Nephron progenitor cell (in vitro differentiated cells): ENCODE measurements around the gene PCBD2.
A peak's percentile ranks its signal among the peaks of the same experiment; 100 is the strongest.

Source experiments
- DNase-seq: peaks from one replicate; pipeline ENCODE4 v3.0.0; 2021
- H3K27ac Mint-ChIP-seq: 2 replicates; pipeline ENCODE4 v1.8.0; 2021; ENCODE audit warnings: mild to moderate bottlenecking, moderate library complexity, mixed read lengths
- H3K27me3 Mint-ChIP-seq: 2 replicates; pipeline ENCODE4 v1.8.0; 2021; ENCODE audit warnings: mild to moderate bottlenecking, low read depth, mixed read lengths; ENCODE audit not compliant: poor library complexity
- H3K36me3 Mint-ChIP-seq: 2 replicates; pipeline ENCODE4 v1.8.0; 2021; ENCODE audit warnings: low read depth, mixed read lengths
- H3K4me1 Mint-ChIP-seq: 2 replicates; pipeline ENCODE4 v1.8.0; 2021; ENCODE audit warnings: mixed read lengths
- H3K4me3 Mint-ChIP-seq: 2 replicates; pipeline ENCODE4 v1.8.0; 2021; ENCODE audit warnings: mild to moderate bottlenecking, moderate library complexity, mixed read lengths
- H3K9me3 Mint-ChIP-seq: 2 replicates; pipeline ENCODE4 v1.8.0; 2021; ENCODE audit warnings: mild to moderate bottlenecking, moderate library complexity, mixed read lengths
- TF ChIP-seq, protein P1 (sequence below): fragments of 200-600 bp; sonication (generic); IDR thresholded peaks from 2 replicates; pipeline ENCODE4 v1.5.0; 2021; ENCODE audit warnings: antibody characterized with exemption

PCBD2 gene

DNA sequence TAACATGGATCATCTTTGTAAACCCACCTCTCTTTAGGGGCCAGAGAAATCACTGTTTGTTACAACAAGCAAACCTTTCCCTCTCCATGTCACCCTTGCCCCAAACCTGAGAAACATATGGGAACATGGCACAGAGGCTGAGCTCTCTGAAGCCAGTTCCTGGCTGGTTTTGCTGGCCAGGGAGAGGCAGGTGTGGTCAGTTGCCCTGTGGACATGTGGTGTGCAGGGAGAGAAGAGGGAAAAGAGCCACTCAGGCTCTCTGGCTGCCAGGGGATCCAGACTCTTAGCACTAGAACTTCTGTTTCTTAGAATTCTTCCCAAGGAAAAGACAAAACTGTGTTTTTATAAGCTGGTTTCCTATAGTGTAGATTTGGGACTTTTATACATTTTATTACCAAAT lies 58.2 kb downstream of the PCBD2 start:
- Mint-ChIP-seq H3K36me3 (peaks cover 9% of the 10 kb centered on the region), H3K9me3 (no peaks in the 10 kb centered on the region), H3K4me3 (no peak overlapping the region), H3K4me1 (peaks cover 50% of the 10 kb centered on the region), H3K27ac (no peak overlapping the region), H3K27me3 (no peaks in the 10 kb centered on the region)
- DNase-seq = no peak
- TF ChIP-seq, protein P1, sequence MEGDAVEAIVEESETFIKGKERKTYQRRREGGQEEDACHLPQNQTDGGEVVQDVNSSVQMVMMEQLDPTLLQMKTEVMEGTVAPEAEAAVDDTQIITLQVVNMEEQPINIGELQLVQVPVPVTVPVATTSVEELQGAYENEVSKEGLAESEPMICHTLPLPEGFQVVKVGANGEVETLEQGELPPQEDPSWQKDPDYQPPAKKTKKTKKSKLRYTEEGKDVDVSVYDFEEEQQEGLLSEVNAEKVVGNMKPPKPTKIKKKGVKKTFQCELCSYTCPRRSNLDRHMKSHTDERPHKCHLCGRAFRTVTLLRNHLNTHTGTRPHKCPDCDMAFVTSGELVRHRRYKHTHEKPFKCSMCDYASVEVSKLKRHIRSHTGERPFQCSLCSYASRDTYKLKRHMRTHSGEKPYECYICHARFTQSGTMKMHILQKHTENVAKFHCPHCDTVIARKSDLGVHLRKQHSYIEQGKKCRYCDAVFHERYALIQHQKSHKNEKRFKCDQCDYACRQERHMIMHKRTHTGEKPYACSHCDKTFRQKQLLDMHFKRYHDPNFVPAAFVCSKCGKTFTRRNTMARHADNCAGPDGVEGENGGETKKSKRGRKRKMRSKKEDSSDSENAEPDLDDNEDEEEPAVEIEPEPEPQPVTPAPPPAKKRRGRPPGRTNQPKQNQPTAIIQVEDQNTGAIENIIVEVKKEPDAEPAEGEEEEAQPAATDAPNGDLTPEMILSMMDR = no peak

DNA sequence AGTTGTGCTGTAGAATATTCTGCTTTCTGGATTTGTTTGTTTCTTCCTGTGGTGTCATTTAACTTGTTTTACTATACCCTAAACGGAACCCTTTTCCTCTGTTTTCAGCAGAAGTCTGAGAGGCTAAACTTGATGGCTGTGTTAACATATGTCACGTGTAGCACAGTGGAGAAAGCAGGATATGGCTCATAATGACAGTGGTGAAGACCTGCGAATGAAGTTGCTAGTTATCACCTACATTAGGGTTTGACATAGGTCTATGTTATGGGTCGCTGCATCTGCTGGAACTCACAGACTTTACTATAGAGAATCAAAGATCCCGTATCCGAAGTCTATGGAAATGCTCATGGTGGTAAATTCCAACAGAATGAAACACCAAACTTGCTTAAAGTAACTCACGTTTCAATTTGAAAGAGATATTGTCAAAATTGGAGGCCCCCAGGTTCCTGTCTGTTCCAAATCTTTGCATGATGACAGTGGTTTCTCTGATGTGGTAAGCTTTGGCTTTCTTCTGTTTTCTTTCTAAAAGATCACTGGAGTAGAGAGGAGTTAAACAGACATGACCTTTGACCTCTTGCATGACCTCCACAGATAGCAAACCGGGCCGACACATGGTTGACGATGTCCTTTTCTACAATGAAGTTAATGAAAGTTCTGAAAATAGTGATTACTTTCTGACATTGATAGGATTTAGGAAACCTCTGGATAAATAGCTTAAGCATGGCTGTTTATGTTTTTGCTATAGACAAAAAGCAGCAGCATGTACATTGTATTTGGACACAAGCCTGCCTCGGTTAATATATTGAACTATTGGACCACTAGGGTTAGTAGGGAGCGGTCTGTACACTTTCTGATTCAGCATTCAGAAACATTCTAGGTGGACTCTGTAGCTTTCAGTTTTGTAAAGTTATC lies 59.7 kb downstream of the PCBD2 start:
- Mint-ChIP-seq H3K27ac (peak overlapping the region; percentile 52), H3K4me1 (peaks cover 37% of the 10 kb centered on the region), H3K4me3 (no peak overlapping the region), H3K27me3 (no peaks in the 10 kb centered on the region), H3K9me3 (no peaks in the 10 kb centered on the region), H3K36me3 (peaks cover 9% of the 10 kb centered on the region)
- no peak for DNase-seq
- TF ChIP-seq, protein P1 = no peak

DNA sequence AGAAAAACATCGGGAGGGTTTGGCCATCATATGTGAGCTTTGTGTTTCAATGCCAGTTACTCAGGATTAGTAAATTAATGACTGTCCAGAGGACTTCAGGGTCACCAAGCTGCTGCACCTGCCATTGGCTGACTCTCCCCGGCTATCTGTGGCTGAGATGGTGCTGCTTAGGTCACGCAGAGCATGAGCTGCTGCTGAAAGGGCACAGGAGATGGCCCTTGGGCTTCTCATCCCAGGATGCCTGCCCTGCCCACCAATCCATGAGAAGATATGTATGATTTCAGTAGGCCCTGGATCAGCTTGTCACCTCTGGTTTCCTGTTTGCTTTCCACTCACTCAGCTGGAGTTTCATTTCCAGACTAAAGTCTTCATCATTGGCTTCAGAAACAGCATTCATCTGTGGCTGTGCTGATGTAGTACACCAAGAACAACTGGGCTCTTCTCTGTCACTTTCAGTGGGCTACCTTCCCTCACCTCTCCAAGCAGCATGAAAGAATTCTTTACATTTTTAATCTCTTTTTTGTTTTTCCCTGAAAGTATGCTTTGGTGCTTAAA lies 60.4 kb downstream of the PCBD2 start:
- TF ChIP-seq, protein P1 = no peak
- no peaks in the 10 kb centered on the region for H3K27me3 Mint-ChIP-seq
- no peak overlapping the region for H3K27ac Mint-ChIP-seq
- peaks cover 37% of the 10 kb centered on the region for H3K4me1 Mint-ChIP-seq
- H3K9me3 Mint-ChIP-seq = no peaks in the 10 kb centered on the region
- H3K4me3 Mint-ChIP-seq = no peak overlapping the region
- no peak for DNase-seq
- H3K36me3 Mint-ChIP-seq = peaks cover 6% of the 10 kb centered on the region

DNA sequence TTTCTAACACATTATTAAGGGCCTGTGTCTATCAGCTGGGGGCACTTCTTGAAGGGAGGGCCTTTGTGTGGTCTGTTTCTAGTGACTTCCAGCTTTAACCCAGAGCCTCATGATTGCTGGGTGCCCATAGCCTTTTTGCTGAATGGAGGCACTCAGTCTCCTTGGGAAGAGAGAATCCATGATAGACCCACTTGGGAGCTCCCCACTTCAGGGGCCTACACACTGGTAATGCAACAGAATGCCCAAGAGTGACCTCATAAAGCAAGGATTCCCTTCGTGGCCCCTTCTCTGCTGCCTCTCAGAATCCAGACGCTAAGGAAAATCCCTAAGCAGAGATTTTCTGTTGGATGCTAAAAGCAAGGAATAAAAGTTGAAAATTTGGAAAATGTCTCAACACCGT lies 62.7 kb downstream of the PCBD2 start, which contains the start of gene CATSPER3:
Gene CATSPER3, plus strand, starts transcription at position 301 of the 400 bp plus-strand sequence. Its CDS starts 85 bp downstream, at position 386.
- Mint-ChIP-seq H3K4me3 (peak within 1 kb of the TSS; percentile 41), H3K4me1 (peaks cover 34% of the 10 kb centered on the region), H3K27me3 (no peaks in the 10 kb centered on the region), H3K9me3 (no peaks in the 10 kb centered on the region), H3K36me3 (no peaks in the 10 kb centered on the region), H3K27ac (no peak within 1 kb of the TSS)
- TF ChIP-seq, protein P1 = no peak
- DNase-seq = no peak

DNA sequence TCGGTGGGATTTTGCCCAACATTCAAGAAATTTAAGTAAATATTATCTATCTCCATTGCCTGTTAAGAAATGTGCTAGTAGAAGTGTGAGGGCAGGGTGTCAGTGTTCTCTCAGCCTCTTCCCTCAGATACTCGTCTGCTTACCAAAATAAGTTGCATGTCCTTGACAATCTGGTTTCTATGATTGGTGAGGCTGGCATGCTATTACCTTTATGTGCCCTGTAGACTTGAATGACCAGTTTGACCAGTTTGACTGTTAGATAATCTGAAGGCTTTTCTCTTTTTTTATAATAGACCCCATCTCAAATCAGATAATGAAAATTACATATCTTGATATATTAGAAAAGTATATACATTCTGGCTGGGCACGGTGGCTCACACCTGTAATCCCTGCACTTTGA lies 63.1 kb downstream of the PCBD2 start:
- Mint-ChIP-seq H3K36me3 (no peaks in the 10 kb centered on the region), H3K9me3 (no peaks in the 10 kb centered on the region), H3K4me1 (peaks cover 29% of the 10 kb centered on the region), H3K4me3 (no peak overlapping the region), H3K27ac (no peak overlapping the region), H3K27me3 (no peaks in the 10 kb centered on the region)
- no peak for DNase-seq
- TF ChIP-seq, protein P1 = no peak
